ENCODE data around the gene L3MBTL4.

L3MBTL4 gene

DNA sequence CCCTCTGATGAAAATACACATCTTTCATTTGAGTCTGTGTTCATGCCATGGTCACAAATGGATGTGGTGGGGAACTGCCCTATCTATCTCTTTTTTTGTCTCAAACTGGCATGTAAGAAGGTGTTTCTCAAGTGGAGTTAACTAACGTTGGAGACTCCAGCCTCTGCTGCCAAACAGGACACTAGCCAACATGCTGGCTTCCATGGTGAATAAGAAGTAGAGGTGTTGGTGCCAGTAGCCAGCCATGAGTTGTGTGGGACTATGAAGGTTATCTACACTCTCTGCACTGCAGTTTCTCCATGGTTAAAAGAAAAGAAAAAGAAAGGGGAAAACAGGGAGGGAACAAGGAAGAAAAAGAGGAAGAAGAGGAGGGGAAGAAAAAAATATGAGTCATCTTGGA, 370.4 kb downstream of the L3MBTL4 start:
- no peak overlapping the region for H3K4me3 ChIP-seq (ENCODE audit: low read depth, low read length)
- TF ChIP-seq, protein P1, sequence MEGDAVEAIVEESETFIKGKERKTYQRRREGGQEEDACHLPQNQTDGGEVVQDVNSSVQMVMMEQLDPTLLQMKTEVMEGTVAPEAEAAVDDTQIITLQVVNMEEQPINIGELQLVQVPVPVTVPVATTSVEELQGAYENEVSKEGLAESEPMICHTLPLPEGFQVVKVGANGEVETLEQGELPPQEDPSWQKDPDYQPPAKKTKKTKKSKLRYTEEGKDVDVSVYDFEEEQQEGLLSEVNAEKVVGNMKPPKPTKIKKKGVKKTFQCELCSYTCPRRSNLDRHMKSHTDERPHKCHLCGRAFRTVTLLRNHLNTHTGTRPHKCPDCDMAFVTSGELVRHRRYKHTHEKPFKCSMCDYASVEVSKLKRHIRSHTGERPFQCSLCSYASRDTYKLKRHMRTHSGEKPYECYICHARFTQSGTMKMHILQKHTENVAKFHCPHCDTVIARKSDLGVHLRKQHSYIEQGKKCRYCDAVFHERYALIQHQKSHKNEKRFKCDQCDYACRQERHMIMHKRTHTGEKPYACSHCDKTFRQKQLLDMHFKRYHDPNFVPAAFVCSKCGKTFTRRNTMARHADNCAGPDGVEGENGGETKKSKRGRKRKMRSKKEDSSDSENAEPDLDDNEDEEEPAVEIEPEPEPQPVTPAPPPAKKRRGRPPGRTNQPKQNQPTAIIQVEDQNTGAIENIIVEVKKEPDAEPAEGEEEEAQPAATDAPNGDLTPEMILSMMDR (IDR thresholded peaks at IDR 0.05; ENCODE audit: borderline replicate concordance, insufficient read depth, low read depth, low read length) = no peak

DNA sequence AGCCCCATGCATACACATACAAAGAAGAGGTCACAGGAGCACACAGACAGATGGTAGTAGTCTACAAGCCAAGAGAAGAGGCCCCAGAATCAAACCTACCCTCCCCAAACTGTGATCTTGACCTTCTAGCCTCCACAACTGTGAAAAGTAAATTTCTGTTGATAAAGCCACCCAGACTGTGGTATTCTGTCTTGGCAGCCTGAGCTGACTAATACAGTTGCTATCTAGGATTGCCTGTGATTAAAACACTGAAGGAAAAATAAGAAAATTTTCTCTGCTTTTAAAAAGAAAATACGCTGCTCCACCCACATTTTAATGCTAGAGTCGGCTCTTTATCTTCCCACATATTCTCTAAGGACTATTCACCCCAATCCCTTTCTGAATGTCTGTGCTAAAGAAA, 375.7 kb downstream of the L3MBTL4 start:
- TF ChIP-seq, protein P1 (IDR thresholded peaks at IDR 0.05; ENCODE audit: borderline replicate concordance, insufficient read depth, low read depth, low read length) = no peak
- no peak overlapping the region for H3K4me3 ChIP-seq (ENCODE audit: low read depth, low read length)

DNA sequence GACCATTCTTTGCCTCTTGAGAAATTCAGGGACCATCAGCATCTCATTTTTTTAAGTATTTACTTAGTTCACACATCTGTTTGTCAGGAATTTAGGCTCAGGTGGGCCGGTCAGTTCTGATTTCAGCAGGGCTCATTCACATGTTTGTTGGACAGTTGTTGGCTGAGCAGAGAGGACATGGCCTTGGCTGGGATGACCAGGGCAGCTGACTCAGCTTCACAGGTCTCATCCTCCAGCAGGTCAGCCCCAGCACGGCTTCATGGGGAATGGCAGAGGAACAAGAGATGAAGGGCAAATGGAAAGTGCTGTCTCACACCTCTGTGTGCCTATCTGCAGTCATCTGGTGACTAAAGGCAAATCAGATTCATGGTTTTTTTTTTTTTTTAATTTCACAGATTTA, 383.3 kb downstream of the L3MBTL4 start:
- TF ChIP-seq, protein P1 (IDR thresholded peaks at IDR 0.05; ENCODE audit: borderline replicate concordance, insufficient read depth, low read depth, low read length) = no peak
- no peak overlapping the region for H3K4me3 ChIP-seq (ENCODE audit: low read depth, low read length)

DNA sequence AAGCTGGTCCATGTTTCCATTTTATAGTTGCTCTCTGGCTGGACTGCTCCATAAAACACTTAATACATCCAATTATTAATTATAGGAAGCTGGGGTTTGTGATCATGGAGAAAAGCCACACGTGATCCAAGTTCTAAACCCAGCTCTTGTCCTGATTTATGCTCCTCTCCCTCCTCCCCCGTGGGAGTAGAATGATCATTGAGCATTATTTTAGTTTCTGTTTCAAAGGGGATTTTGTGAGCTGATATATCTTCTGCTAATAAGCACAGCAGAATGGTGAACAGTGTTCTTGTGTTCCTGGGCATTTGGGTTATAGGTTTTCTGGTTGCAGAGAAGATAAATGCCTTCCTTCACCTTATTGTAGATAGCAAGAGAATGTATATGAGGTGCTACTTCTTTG, 383.7 kb downstream of the L3MBTL4 start:
- TF ChIP-seq, protein P1 (IDR thresholded peaks at IDR 0.05; ENCODE audit: borderline replicate concordance, insufficient read depth, low read depth, low read length) = no peak
- no peak overlapping the region for H3K4me3 ChIP-seq (ENCODE audit: low read depth, low read length)

DNA sequence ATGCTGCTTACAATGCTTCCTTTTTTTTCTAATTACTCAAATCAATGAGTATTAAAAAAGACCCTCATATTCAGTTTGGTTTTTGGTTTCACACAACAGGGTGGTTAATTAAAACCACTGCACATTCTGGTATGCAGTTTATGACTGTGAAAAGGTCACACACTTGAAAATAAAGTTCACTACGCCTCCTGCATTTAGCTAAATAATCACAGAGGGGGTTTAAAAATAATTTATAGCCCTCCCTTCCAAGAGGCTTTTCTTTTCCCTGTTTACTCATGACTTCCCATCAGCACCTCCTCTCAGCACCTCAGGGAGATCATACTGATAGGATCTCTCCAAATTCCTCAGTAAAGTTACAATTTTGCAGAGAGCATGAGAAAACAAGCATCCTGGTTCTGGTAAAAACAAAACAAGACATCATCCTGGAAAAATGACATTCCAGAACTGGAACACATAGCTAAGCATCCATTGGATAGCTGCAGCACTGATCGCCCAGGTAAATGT, 389.9 kb downstream of the L3MBTL4 start:
- TF ChIP-seq, protein P1 (IDR thresholded peaks at IDR 0.05; ENCODE audit: borderline replicate concordance, insufficient read depth, low read depth, low read length) = no peak
- no peak overlapping the region for H3K4me3 ChIP-seq (ENCODE audit: low read depth, low read length)

DNA sequence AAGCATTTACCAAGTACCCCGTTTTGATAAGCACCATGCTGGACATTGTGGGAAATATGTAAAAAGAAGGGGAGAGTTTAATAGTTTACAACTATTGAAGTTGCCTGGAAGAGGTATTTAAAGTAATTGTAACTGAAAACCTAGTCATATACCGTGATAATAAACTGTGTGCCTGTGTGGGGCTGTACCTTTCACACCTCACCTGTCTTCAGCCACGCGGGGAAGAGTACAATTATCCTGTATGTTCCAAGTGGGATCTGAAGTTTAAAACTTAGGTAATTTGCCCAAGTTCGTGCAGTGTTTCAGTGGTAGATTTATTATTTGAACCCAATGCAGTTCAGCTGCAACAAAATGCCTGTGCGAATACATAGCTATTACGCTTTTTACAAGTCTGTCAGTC, 391.2 kb downstream of the L3MBTL4 start:
- TF ChIP-seq, protein P1 (IDR thresholded peaks at IDR 0.05; ENCODE audit: borderline replicate concordance, insufficient read depth, low read depth, low read length) = no peak
- H3K4me3 ChIP-seq (ENCODE audit: low read depth, low read length) = no peak overlapping the region

DNA sequence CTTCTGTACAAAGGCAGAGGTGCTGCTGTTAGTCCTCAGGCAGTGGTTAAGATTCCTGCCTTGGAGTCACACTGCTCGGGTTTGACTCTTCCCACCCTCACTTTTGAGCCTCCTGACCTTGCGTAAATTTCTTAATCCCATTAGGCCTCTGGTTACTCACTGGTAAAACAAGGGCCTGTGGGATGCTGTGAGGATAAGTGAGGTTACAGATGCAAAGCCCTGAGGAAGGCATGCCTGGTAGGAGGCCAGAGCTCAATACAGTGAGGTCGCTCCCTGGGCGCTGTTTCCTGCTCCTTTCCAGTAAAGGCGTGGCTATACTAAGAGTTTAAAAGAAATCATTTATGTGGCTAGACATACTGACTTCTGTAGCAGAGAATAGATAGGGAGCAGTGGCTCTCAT, 391.9 kb downstream of the L3MBTL4 start:
- TF ChIP-seq, protein P1 (IDR thresholded peaks at IDR 0.05; ENCODE audit: borderline replicate concordance, insufficient read depth, low read depth, low read length) = no peak
- H3K4me3 ChIP-seq (ENCODE audit: low read depth, low read length) = no peak overlapping the region
